ENCODE results near the gene URI1.

- TF ChIP-seq, protein P1, sequence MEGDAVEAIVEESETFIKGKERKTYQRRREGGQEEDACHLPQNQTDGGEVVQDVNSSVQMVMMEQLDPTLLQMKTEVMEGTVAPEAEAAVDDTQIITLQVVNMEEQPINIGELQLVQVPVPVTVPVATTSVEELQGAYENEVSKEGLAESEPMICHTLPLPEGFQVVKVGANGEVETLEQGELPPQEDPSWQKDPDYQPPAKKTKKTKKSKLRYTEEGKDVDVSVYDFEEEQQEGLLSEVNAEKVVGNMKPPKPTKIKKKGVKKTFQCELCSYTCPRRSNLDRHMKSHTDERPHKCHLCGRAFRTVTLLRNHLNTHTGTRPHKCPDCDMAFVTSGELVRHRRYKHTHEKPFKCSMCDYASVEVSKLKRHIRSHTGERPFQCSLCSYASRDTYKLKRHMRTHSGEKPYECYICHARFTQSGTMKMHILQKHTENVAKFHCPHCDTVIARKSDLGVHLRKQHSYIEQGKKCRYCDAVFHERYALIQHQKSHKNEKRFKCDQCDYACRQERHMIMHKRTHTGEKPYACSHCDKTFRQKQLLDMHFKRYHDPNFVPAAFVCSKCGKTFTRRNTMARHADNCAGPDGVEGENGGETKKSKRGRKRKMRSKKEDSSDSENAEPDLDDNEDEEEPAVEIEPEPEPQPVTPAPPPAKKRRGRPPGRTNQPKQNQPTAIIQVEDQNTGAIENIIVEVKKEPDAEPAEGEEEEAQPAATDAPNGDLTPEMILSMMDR (tag by site-specific recombination; IDR thresholded peaks at IDR 0.05) = no peak
- TF ChIP-seq YY1 (tag by site-specific recombination; IDR thresholded peaks at IDR 0.05) = no peak
- TF ChIP-seq, protein P2, sequence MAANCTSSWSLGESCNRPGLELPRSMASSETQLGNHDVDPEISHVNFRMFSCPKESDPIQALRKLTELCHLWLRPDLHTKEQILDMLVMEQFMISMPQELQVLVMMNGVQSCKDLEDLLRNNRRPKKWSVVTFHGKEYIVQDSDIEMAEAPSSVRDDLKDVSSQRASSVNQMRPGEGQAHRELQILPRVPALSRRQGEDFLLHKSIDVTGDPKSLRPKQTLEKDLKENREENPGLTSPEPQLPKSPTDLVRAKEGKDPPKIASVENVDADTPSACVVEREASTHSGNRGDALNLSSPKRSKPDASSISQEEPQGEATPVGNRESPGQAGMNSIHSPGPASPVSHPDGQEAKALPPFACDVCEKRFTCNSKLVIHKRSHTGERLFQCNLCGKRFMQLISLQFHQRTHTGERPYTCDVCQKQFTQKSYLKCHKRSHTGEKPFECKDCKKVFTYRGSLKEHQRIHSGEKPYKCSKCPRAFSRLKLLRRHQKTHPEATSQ (tag by site-specific recombination; IDR thresholded peaks at IDR 0.05) = no peak
- no peak for TF ChIP-seq SETDB1 (IDR thresholded peaks at IDR 0.05; ENCODE audit: insufficient read length, low read length)
- no peak for TF ChIP-seq ZNF701 (tag by site-specific recombination; IDR thresholded peaks at IDR 0.05)
Measured at GRCh38 chr19:29976151-29976943, 34.3 kb downstream of the URI1 start.

Measured in HEK293 (cell line).